CD4-positive, alpha-beta T cell treated with Interleukin-6 for 4 hours (primary cell): Measurements from ENCODE around the gene SYF2.

Source experiments
- DNase-seq: peaks from one replicate; pipeline ENCODE4 v3.0.0-alpha.2; 2020; ENCODE audit warnings: mixed read lengths

The SYF2 gene

DNA sequence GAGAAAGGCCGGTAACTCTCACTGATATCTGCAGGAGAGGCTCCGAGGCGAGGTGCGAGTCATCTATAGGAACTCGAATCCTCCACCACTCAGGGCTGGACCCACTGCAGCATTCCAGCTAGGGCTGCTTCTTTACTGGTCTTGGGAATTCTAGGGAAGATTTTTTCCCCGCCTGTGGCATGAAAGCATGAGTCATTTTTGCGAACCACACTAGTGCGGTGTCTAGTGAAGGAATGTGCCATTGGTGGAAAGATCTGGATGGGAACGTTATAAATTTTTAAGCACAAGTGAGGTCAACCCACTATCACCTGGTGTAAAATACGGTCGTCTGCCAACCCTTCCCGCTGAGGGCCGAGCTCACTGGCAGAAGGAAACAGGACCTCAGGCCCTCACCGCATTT, 49.7 kb downstream of the SYF2 start:
- DNase-seq, result no peak

DNA sequence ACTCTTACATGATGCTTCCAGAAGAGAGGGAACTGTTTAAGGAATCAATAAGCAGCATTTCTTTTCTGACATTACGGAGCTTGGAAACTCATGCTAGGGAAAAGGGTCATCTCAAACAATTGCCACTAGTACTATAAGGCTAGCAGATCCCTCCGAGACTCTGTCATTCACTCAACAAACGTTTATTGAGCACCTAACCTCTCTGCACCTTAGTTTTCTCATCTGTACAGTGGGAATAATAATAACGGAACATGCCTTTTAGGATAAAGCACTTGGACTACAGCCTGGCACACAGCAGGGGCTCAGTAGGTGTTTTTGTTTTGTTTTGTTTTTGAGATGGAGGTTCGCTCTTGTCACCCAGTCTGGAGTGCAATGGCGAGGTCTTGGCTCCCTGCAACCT, 51.3 kb downstream of the SYF2 start:
- no peak for DNase-seq

- DNase-seq, result no peak
Measured at GRCh38 chr1:25178917-25179561, 53.3 kb downstream of the SYF2 start.

- no peak for DNase-seq
Measured at GRCh38 chr1:25174730-25175612, 57.3 kb downstream of the SYF2 start.

GRCh38 chr1:25174363-25174729, 58.0 kb downstream of the SYF2 start:
- no peak for DNase-seq

- DNase-seq, result no peak
Measured at GRCh38 chr1:25173809-25174340, 58.4 kb downstream of the SYF2 start.
